ENCODE data around the gene TRAF1. TPM values are rescaled to one million over a fixed set of nuclear protein-coding genes. Genes with fewer than 3 reads are reported as not detected.
A peak's percentile ranks its signal among the peaks of the same experiment; 100 is the strongest.

TRAF1 gene
- total and polyA plus RNA-seq, 10 of the 15 experiments (the other 5 are each of a cell fraction or from before 2014, with no cell fraction given): 13.8 to 163 (median 128) TPM

DNA sequence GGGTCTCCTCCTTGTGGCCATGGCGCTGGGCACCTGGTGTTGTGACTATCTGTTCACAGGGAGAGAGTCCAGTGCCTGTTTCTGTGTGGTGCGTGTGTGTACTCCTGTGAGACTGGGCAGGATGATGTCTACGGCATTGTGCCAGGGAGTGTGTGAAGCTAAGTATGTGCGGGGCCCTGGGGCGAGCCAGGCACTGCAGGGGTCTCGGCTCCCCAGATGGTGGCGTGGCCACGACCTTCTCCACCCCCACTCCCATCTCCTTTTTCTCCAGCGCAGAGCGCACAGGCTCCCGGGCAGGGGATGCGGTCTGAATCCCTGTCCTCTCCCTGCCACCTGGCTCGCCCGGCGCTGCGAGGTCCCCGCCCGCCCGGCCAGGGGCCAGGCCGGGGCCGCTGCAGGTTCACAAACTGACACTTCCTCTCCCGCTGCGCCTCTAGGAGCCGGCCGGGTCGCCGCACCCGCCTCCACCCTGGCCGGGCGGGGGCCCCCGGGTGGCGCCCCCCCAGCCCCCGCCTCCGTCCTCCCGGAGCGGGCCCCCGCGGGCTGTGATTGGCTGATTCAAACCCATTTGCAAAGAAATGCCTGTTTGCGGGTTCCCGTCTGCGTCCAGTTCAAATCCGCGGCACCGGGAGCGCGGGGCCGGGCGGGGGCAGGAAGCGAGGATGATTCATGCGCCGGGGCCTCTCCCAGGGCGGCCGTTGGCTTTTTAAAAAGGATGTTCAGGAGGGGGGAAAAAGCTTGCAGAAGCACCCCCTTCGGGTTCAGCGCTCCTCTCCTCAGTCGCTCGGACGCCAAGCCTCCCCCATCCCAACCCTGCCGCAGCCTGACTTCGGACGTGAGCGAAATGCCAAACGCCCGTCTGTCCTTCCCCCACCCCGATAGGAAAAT is 50.4 kb downstream of the TRAF1 start (continued):
- TF ChIP-seq NFXL1 (IDR thresholded peaks at IDR 0.05; ENCODE audit: borderline replicate concordance) (no peak), EGR1 (IDR thresholded peaks at IDR 0.05; ENCODE audit: borderline replicate concordance in 1 of 2, low read depth in 2 of 2, low read length in 2 of 2) (peak in 1 of 2 experiments; percentile 80; a peak in 1 of 3 replicates), ATF2 (IDR thresholded peaks at IDR 0.05; ENCODE audit: low read length) (no peak), JUND (IDR thresholded peaks at IDR 0.05; ENCODE audit: low read depth, low read length) (0 out of 2 replicates have a peak, but pooled peaks have one; percentile 17), ZNF207 (IDR thresholded peaks at IDR 0.05; ENCODE audit: borderline replicate concordance) (no peak), IRF4 (IDR thresholded peaks at IDR 0.05; ENCODE audit: low read depth, low read length) (no peak), WRNIP1 (IDR thresholded peaks at IDR 0.05; ENCODE audit: borderline replicate concordance, low read depth, low read length) (no peak), USF2 (IDR thresholded peaks at IDR 0.05; ENCODE audit: borderline replicate concordance, low read depth, low read length) (no peak), SPI1 (IDR thresholded peaks at IDR 0.05; ENCODE audit: borderline replicate concordance, insufficient read depth, low read depth, low read length) (peak; percentile 75), NRF1 (conservative IDR thresholded peaks at IDR 0.05; ENCODE audit: low read depth, low read length) (no peak), MLLT1 (IDR thresholded peaks at IDR 0.05) (no peak; the same call in none of the 2 replicates), ZZZ3 (IDR thresholded peaks at IDR 0.05; ENCODE audit: control insufficient read depth, insufficient read length, low read depth) (no peak)
- TF ChIP-seq, protein P1, sequence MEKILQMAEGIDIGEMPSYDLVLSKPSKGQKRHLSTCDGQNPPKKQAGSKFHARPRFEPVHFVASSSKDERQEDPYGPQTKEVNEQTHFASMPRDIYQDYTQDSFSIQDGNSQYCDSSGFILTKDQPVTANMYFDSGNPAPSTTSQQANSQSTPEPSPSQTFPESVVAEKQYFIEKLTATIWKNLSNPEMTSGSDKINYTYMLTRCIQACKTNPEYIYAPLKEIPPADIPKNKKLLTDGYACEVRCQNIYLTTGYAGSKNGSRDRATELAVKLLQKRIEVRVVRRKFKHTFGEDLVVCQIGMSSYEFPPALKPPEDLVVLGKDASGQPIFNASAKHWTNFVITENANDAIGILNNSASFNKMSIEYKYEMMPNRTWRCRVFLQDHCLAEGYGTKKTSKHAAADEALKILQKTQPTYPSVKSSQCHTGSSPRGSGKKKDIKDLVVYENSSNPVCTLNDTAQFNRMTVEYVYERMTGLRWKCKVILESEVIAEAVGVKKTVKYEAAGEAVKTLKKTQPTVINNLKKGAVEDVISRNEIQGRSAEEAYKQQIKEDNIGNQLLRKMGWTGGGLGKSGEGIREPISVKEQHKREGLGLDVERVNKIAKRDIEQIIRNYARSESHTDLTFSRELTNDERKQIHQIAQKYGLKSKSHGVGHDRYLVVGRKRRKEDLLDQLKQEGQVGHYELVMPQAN (conservative IDR thresholded peaks at IDR 0.05): peak; percentile 60
- TF ChIP-seq, protein P2, sequence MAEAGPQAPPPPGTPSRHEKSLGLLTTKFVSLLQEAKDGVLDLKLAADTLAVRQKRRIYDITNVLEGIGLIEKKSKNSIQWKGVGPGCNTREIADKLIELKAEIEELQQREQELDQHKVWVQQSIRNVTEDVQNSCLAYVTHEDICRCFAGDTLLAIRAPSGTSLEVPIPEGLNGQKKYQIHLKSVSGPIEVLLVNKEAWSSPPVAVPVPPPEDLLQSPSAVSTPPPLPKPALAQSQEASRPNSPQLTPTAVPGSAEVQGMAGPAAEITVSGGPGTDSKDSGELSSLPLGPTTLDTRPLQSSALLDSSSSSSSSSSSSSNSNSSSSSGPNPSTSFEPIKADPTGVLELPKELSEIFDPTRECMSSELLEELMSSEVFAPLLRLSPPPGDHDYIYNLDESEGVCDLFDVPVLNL (IDR thresholded peaks at IDR 0.05; ENCODE audit: low read depth, low read length): peak; percentile 77
- TF ChIP-seq, protein P3, sequence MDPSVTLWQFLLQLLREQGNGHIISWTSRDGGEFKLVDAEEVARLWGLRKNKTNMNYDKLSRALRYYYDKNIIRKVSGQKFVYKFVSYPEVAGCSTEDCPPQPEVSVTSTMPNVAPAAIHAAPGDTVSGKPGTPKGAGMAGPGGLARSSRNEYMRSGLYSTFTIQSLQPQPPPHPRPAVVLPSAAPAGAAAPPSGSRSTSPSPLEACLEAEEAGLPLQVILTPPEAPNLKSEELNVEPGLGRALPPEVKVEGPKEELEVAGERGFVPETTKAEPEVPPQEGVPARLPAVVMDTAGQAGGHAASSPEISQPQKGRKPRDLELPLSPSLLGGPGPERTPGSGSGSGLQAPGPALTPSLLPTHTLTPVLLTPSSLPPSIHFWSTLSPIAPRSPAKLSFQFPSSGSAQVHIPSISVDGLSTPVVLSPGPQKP (IDR thresholded peaks at IDR 0.05; ENCODE audit: low read depth, low read length): no peak
- TF ChIP-seq, protein P4, sequence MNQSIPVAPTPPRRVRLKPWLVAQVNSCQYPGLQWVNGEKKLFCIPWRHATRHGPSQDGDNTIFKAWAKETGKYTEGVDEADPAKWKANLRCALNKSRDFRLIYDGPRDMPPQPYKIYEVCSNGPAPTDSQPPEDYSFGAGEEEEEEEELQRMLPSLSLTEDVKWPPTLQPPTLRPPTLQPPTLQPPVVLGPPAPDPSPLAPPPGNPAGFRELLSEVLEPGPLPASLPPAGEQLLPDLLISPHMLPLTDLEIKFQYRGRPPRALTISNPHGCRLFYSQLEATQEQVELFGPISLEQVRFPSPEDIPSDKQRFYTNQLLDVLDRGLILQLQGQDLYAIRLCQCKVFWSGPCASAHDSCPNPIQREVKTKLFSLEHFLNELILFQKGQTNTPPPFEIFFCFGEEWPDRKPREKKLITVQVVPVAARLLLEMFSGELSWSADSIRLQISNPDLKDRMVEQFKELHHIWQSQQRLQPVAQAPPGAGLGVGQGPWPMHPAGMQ (IDR thresholded peaks at IDR 0.05; ENCODE audit: borderline replicate concordance): no peak
